Gastrocnemius medialis (tissue), 4 donors: ENCODE data around the gene PTH2R.

ENCODE experiments used
- POLR2A ChIP-seq, 2 donors: fragments of 450-650 bp; IDR thresholded peaks; one replicate each; pipeline ENCODE4 v1.6.1; 2017; ENCODE audit warnings: antibody characterized with exemption in 2 of 2, mild to moderate bottlenecking in 2 of 2, moderate library complexity in 2 of 2
- TF ChIP-seq, protein P1 (sequence below), 5 experiments: fragments of 450-650 bp in 3 of 5; fragments of 200-600 bp in 2 of 5; sonication (generic) in 2 of 5; IDR thresholded peaks in 4 of 5; conservative IDR thresholded peaks in 1 of 5; 1 replicate in 4 of 5; 2 replicates in 1 of 5; pipeline ENCODE4 v1.5.1; 2016 to 2019; ENCODE audit warnings: antibody characterized with exemption in 5 of 5, mild to moderate bottlenecking in 3 of 5, moderate library complexity in 3 of 5

DNA sequence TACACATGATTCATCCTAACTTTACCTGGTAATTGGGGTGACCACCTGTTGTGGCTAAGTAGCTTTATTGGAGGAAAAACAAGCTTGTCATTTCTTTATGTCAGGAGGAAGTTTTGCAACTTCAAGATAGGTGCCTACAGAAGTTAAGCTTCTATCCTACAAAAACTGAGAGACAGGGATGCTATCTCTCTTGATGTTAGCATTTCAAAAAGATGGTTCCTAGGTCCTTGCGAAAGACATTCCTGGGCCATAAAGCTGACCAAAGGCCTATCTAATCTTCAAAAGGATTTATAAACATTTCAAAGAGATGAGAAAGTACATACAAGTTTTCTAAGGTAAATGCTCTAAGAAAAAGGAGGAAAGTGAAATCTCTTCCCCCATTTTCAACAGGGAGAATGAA is 61.0 kb downstream of the PTH2R start:
- no peak for TF ChIP-seq POLR2A (IDR thresholded peaks at IDR 0.05)
- TF ChIP-seq, protein P1, sequence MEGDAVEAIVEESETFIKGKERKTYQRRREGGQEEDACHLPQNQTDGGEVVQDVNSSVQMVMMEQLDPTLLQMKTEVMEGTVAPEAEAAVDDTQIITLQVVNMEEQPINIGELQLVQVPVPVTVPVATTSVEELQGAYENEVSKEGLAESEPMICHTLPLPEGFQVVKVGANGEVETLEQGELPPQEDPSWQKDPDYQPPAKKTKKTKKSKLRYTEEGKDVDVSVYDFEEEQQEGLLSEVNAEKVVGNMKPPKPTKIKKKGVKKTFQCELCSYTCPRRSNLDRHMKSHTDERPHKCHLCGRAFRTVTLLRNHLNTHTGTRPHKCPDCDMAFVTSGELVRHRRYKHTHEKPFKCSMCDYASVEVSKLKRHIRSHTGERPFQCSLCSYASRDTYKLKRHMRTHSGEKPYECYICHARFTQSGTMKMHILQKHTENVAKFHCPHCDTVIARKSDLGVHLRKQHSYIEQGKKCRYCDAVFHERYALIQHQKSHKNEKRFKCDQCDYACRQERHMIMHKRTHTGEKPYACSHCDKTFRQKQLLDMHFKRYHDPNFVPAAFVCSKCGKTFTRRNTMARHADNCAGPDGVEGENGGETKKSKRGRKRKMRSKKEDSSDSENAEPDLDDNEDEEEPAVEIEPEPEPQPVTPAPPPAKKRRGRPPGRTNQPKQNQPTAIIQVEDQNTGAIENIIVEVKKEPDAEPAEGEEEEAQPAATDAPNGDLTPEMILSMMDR (IDR thresholded peaks at IDR 0.05 in 4 of 5, conservative IDR thresholded peaks at IDR 0.05 in 1 of 5), result no peak
